SU-DHL-6 (cell line): ENCODE results near the gene RPS6KA2.

Experiments
- EZH2phosphoT487 ChIP-seq: fragments of 200-600 bp; sonication (generic), shearing (Covaris generic); conservative IDR thresholded peaks from 2 replicates; pipeline ENCODE4 v1.6.1; 2018; ENCODE audit warnings: mild to moderate bottlenecking, antibody characterized with exemption, low read length, moderate library complexity, mixed read lengths
- TF ChIP-seq, protein P1 (sequence below): fragments of 200-600 bp; sonication (generic); IDR thresholded peaks from one replicate; pipeline ENCODE4 v1.5.1; 2017; ENCODE audit warnings: antibody characterized with exemption, mild to moderate bottlenecking, low read length, moderate library complexity; ENCODE audit not compliant: insufficient read depth, poor library complexity, severe bottlenecking

DNA sequence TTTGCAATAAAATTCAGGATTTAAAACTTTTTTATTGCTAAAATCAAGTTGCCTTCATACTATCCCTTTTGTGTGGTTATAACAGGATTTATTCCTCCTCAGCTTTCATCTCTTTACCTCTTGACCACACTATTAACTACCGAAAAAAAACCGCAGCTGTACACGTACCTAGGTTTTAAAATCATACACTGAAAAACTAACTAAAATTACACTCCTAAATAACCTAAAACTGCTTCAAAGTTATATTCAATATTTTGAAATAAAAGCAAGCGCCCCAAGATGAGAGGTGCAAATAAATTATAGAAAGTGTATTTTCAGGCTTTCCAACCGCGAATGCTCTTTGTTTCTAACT is 245.7 kb downstream of the RPS6KA2 start:
- TF ChIP-seq, protein P1, sequence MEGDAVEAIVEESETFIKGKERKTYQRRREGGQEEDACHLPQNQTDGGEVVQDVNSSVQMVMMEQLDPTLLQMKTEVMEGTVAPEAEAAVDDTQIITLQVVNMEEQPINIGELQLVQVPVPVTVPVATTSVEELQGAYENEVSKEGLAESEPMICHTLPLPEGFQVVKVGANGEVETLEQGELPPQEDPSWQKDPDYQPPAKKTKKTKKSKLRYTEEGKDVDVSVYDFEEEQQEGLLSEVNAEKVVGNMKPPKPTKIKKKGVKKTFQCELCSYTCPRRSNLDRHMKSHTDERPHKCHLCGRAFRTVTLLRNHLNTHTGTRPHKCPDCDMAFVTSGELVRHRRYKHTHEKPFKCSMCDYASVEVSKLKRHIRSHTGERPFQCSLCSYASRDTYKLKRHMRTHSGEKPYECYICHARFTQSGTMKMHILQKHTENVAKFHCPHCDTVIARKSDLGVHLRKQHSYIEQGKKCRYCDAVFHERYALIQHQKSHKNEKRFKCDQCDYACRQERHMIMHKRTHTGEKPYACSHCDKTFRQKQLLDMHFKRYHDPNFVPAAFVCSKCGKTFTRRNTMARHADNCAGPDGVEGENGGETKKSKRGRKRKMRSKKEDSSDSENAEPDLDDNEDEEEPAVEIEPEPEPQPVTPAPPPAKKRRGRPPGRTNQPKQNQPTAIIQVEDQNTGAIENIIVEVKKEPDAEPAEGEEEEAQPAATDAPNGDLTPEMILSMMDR: no peak
- TF ChIP-seq EZH2phosphoT487: no peak
